Stimulated activated memory B cell treated with anti-CD40 and anti-IgM and Interleukin-4, amounts not matched to agents 10 μg/mL and 1 μg/mL and 100 μg/mL, for 72 hours (primary cell): ENCODE data around the gene FAM78B.

Experiments
- ATAC-seq: fragments of 150-1000 bp; cut with Tn5 transposase; 2 replicates; pipeline ENCODE4 v1.10.0; 2021
- H3K27ac Mint-ChIP-seq: one replicate; pipeline ENCODE4 v1.8.0; 2022; ENCODE audit warnings: mild to moderate bottlenecking, mixed read lengths
- H3K27me3 Mint-ChIP-seq: one replicate; pipeline ENCODE4 v1.8.0; 2022; ENCODE audit warnings: mixed read lengths
- H3K36me3 Mint-ChIP-seq: one replicate; pipeline ENCODE4 v1.8.0; 2022; ENCODE audit warnings: mixed read lengths
- H3K4me1 Mint-ChIP-seq: one replicate; pipeline ENCODE4 v1.8.0; 2022; ENCODE audit warnings: mixed read lengths
- H3K4me3 Mint-ChIP-seq: one replicate; pipeline ENCODE4 v1.8.0; 2022; ENCODE audit warnings: mild to moderate bottlenecking, moderate library complexity, mixed read lengths
- H3K9me3 Mint-ChIP-seq: one replicate; pipeline ENCODE4 v1.8.0; 2022; ENCODE audit warnings: mixed read lengths

Gene FAM78B

GRCh38 chr1:166140251-166140650, 26.6 kb downstream of the FAM78B start:
- H3K27ac Mint-ChIP-seq: no peak overlapping the region
- no peaks in the 10 kb centered on the region for H3K9me3 Mint-ChIP-seq
- no peak for ATAC-seq
- peaks cover 8% of the 10 kb centered on the region for H3K27me3 Mint-ChIP-seq
- H3K4me3 Mint-ChIP-seq: no peak overlapping the region
- no peaks in the 10 kb centered on the region for H3K4me1 Mint-ChIP-seq
- no peaks in the 10 kb centered on the region for H3K36me3 Mint-ChIP-seq

DNA sequence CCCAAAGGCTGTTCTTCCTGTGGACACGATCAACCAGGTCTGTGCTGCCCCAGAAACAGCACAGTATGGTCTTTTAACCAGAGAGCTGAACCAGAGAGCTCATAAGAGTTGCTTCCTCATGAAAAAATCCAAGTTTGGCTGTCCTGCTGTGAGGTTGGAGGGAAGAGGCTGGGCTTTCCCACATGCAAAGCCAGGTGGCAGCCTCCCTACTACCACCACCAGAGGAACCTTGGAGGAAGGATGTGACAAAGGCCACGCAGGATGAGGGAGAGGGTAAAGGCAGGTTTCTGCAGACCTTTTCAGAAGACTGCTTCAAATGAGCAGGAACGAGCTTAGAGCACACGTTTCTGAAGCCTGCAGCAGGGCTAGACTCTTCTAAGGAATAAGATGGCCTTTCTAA, 27.1 kb downstream of the FAM78B start:
- Mint-ChIP-seq H3K27ac (no peak overlapping the region), H3K4me3 (no peak overlapping the region), H3K9me3 (no peaks in the 10 kb centered on the region), H3K27me3 (peaks cover 8% of the 10 kb centered on the region), H3K36me3 (no peaks in the 10 kb centered on the region), H3K4me1 (no peaks in the 10 kb centered on the region)
- no peak for ATAC-seq

DNA sequence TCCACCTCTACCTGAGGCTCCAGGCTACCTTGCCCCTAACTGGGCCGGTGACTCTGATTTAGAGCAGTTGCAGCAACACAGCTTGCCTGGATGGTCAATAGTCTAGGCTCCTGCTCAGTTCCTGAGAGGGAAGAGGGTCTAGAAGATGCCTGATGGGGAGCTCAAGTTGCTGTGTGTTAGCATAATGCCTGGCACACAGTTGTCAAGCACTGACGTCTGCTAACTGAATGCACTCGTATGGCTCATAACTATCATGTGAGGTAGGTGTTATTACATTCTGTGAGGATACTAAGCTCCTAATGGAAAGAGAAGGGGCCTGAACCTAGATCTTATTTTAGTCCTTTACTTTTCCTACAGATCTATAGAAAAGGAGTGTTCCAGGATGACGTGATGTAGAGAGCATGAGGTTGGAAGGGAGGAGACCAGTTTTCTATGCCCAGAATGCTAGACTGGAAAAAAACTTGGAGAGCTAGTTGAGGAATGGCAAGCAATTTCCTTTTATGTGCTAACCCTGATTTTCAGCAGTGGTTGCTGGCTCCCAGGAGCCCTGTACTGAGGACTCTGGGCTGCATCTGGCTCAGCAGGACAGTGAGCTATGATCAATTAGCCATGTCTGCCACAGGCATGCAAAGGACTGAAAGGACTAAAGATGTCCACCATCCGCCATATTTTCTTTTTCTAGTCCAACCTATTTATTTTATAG, 30.0 kb downstream of the FAM78B start:
- Mint-ChIP-seq H3K4me3 (no peak overlapping the region), H3K4me1 (no peaks in the 10 kb centered on the region), H3K27me3 (peaks cover 8% of the 10 kb centered on the region), H3K27ac (no peak overlapping the region), H3K36me3 (no peaks in the 10 kb centered on the region), H3K9me3 (no peaks in the 10 kb centered on the region)
- no peak for ATAC-seq

GRCh38 chr1:166136222-166136621, 30.6 kb downstream of the FAM78B start:
- ATAC-seq: no peak
- Mint-ChIP-seq H3K4me3 (no peak overlapping the region), H3K9me3 (no peaks in the 10 kb centered on the region), H3K27me3 (peaks cover 8% of the 10 kb centered on the region), H3K36me3 (no peaks in the 10 kb centered on the region), H3K4me1 (no peaks in the 10 kb centered on the region), H3K27ac (no peak overlapping the region)

DNA sequence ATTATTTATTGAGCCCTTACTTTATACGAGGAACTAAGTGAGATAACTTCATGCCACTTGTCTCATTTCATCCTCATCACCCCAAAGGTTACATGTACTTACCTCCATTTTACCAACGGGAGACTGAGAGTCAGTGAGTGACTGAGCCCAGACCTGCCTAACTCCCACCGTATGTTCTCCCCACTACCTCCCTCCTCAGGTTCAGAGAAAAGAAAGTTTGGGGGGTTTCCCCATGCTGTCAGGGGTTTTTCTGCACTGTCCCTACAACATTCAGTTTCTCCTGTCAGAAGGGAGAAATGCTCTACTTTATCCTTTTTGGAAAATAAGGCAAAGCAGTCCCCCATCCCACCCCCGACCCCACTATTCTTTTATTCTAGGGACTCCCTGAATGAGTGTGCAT, 32.9 kb downstream of the FAM78B start:
- Mint-ChIP-seq H3K36me3 (no peaks in the 10 kb centered on the region), H3K27ac (no peak overlapping the region), H3K27me3 (no peaks in the 10 kb centered on the region), H3K9me3 (no peaks in the 10 kb centered on the region), H3K4me3 (no peak overlapping the region), H3K4me1 (no peaks in the 10 kb centered on the region)
- ATAC-seq: no peak

DNA sequence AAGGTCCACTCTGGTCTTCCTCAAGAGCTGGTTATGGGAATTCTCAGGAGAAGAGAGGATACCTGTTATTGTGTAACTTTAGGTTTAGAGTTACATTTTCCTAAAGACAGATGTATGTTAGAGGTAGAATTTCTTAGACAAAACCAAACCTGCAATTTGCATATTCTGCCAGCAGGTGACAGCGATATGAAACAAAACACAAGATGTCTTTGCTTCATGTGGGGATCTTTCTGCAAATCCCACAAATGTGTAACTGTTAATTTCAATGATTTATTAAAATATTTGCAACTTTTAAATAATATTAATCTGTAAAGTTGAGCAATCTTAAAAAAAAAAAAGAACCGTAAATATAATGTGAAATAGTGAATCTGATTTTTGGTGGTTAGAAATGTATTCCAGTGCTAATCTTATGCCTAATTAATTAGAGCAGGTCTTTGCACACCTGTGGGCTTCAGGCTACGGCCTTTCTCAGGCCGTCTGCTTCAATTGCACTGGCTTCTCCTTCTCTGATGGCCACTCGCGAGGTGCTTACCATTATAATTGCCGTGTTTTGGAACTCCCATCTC, 33.4 kb downstream of the FAM78B start:
- ATAC-seq: no peak
- Mint-ChIP-seq H3K4me1 (no peaks in the 10 kb centered on the region), H3K4me3 (no peak overlapping the region), H3K27me3 (no peaks in the 10 kb centered on the region), H3K9me3 (no peaks in the 10 kb centered on the region), H3K27ac (no peak overlapping the region), H3K36me3 (no peaks in the 10 kb centered on the region)

DNA sequence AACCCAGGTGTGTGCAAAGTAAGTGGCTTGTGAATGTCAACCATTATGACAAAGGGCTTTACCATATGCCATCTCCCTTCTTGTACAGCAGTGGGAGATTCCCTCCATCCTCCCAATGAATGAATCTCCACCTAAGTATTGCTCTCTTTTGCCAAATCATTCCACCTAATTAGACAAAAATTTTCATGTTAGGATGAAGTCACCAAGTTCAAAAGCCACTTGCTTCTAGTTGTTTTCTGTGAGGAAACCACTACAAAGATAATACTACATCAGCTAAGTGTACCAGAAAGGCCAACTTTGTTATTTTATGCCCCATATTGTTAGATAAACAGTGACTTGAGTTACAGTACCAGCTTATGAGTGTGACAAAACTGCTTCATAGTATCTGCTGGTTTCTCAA, 34.3 kb downstream of the FAM78B start:
- Mint-ChIP-seq H3K9me3 (no peaks in the 10 kb centered on the region), H3K27me3 (no peaks in the 10 kb centered on the region), H3K27ac (no peak overlapping the region), H3K4me1 (no peaks in the 10 kb centered on the region), H3K4me3 (no peak overlapping the region), H3K36me3 (no peaks in the 10 kb centered on the region)
- ATAC-seq: no peak

GRCh38 chr1:166129006-166129405, 37.8 kb downstream of the FAM78B start:
- Mint-ChIP-seq H3K27ac (no peak overlapping the region), H3K27me3 (no peaks in the 10 kb centered on the region), H3K4me1 (no peaks in the 10 kb centered on the region), H3K4me3 (no peak overlapping the region), H3K9me3 (no peaks in the 10 kb centered on the region), H3K36me3 (no peaks in the 10 kb centered on the region)
- ATAC-seq: no peak

- no peaks in the 10 kb centered on the region for H3K4me1 Mint-ChIP-seq
- H3K27me3 Mint-ChIP-seq: no peaks in the 10 kb centered on the region
- no peaks in the 10 kb centered on the region for H3K9me3 Mint-ChIP-seq
- H3K4me3 Mint-ChIP-seq: no peak overlapping the region
- no peak for ATAC-seq
- no peaks in the 10 kb centered on the region for H3K36me3 Mint-ChIP-seq
- H3K27ac Mint-ChIP-seq: no peak overlapping the region
These were observed 38.6 kb downstream of the FAM78B start for GRCh38 chr1:166128195-166128594.

- no peaks in the 10 kb centered on the region for H3K27me3 Mint-ChIP-seq
- H3K4me3 Mint-ChIP-seq: no peak overlapping the region
- H3K9me3 Mint-ChIP-seq: no peaks in the 10 kb centered on the region
- H3K4me1 Mint-ChIP-seq: no peaks in the 10 kb centered on the region
- no peaks in the 10 kb centered on the region for H3K36me3 Mint-ChIP-seq
- ATAC-seq: peak; percentile 31
- H3K27ac Mint-ChIP-seq: no peak overlapping the region
These were observed 39.8 kb downstream of the FAM78B start for GRCh38 chr1:166127003-166127402.

DNA sequence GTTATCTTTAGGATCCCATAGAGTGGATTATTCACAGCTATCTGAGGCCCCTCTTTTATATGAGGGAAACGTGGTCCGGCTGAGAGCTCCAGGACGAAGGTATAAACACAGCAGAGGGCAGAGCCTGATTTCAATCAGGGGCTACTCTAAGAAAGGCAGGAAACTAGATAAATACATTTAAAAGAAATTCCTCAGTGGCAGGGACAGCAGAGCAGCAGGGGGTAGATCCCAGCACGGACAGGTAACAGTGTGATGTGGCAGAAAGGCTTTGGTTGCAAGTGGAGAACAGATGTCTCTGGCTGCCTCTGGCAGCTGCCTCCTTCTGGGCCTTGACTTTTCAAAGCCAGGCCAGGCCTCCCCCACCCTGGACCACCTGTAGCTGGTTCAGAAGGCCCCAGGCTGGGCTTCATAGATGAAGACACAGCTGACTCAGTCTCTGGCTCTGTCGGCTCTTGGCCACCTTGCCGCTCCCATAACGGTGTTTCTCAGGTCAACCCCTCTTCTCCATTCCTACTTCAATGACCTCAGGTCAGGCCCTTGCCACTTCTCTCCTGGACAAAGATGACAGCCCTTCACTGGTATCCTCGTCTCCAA, 43.8 kb downstream of the FAM78B start:
- H3K4me1 Mint-ChIP-seq: no peaks in the 10 kb centered on the region
- H3K4me3 Mint-ChIP-seq: no peak overlapping the region
- H3K36me3 Mint-ChIP-seq: no peaks in the 10 kb centered on the region
- no peaks in the 10 kb centered on the region for H3K27me3 Mint-ChIP-seq
- H3K9me3 Mint-ChIP-seq: no peaks in the 10 kb centered on the region
- no peak overlapping the region for H3K27ac Mint-ChIP-seq
- no peak for ATAC-seq

GRCh38 chr1:166121010-166121409, 45.8 kb downstream of the FAM78B start:
- Mint-ChIP-seq H3K36me3 (no peaks in the 10 kb centered on the region), H3K9me3 (no peaks in the 10 kb centered on the region), H3K27ac (no peak overlapping the region), H3K4me1 (no peaks in the 10 kb centered on the region), H3K27me3 (no peaks in the 10 kb centered on the region), H3K4me3 (no peak overlapping the region)
- ATAC-seq: peak; percentile 42

DNA sequence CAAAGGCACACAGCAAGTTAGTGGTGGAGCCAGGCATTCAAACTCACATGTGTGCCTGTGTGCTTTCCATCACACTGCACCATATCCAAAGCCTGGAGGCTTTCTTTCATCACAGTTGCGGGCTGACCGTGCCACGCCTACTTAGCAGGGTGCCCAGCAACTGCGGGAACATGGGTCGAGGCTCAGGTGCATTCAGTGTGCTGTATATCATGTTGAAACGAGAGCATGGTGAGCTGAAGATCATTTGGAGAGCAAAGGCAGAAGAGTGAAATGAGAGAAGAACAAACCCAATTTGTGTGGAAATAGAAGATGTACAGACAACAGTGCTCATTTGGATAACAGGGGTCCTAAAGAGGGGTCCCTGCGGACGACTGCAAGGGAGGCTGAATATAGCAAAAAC, 46.5 kb downstream of the FAM78B start:
- Mint-ChIP-seq H3K9me3 (no peaks in the 10 kb centered on the region), H3K36me3 (no peaks in the 10 kb centered on the region), H3K4me1 (no peaks in the 10 kb centered on the region), H3K27ac (no peak overlapping the region), H3K4me3 (no peak overlapping the region), H3K27me3 (no peaks in the 10 kb centered on the region)
- ATAC-seq: no peak

DNA sequence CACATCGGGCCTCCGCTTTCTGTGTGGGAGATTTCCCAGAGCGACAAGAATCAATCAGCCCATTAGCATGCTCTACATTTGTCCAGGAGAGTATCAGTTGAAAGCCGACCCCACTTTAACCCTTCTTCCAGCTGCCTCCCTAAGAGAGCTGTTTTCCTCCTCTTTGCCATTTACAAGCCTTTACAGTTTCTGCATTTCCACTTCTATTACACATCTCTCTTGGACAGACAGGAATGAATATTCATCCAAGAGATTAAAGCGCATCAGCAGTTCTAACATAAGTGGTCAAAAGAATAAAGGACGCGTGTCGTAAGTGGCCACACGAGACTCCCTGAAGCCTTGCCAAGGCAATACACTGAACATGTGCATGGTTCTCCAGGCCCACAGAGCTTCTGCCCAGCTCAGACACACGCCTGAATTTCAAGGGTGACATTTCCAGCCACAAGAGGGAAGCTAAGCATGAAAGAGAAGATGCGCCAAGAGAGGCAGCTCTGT, 47.3 kb downstream of the FAM78B start:
- Mint-ChIP-seq H3K4me1 (no peaks in the 10 kb centered on the region), H3K9me3 (no peaks in the 10 kb centered on the region), H3K27me3 (no peaks in the 10 kb centered on the region), H3K4me3 (no peak overlapping the region), H3K36me3 (no peaks in the 10 kb centered on the region), H3K27ac (no peak overlapping the region)
- ATAC-seq: no peak

GRCh38 chr1:166117776-166118175, 49.0 kb downstream of the FAM78B start:
- H3K4me1 Mint-ChIP-seq: no peaks in the 10 kb centered on the region
- no peak for ATAC-seq
- no peak overlapping the region for H3K27ac Mint-ChIP-seq
- no peaks in the 10 kb centered on the region for H3K27me3 Mint-ChIP-seq
- H3K9me3 Mint-ChIP-seq: no peaks in the 10 kb centered on the region
- no peaks in the 10 kb centered on the region for H3K36me3 Mint-ChIP-seq
- no peak overlapping the region for H3K4me3 Mint-ChIP-seq

GRCh38 chr1:166116026-166116425, 50.8 kb downstream of the FAM78B start:
- H3K36me3 Mint-ChIP-seq: no peaks in the 10 kb centered on the region
- no peaks in the 10 kb centered on the region for H3K27me3 Mint-ChIP-seq
- H3K4me3 Mint-ChIP-seq: no peak overlapping the region
- H3K4me1 Mint-ChIP-seq: no peaks in the 10 kb centered on the region
- ATAC-seq: no peak
- H3K9me3 Mint-ChIP-seq: no peaks in the 10 kb centered on the region
- H3K27ac Mint-ChIP-seq: no peak overlapping the region
